ENCODE measurements around the gene AIMP2.
"Not testable (repeated sequence)": the region's sequence is repeated elsewhere in the genome, so short reads cannot be mapped to it uniquely, and the experiment has no call there.

AIMP2 gene

GRCh38 chr7:6007386-6007785 is 1.7 kb upstream of the AIMP2 start:
- H2BK12ac ChIP-seq (ENCODE audit: low read length), result no peak overlapping the region
- peaks cover under 1 to 4% of the 10 kb centered on the region in 2 experiments for H3K36me3 ChIP-seq (ENCODE audit: control insufficient read depth in 1 of 2, insufficient read depth in 2 of 2, low read length in 2 of 2)
- H3K4me3 ChIP-seq (ENCODE audit: low read depth, low read length), result no peak overlapping the region
- H3K9me3 ChIP-seq (ENCODE audit: insufficient read depth, low read depth, low read length), result no peaks in the 10 kb centered on the region
- no peaks in the 10 kb centered on the region for H3K27me3 ChIP-seq (ENCODE audit: insufficient read depth, low read length)
- no peak overlapping the region for H2BK5ac ChIP-seq (ENCODE audit: low read depth, low read length, poor library complexity)
- H3K18ac ChIP-seq (ENCODE audit: low read length), result no peak overlapping the region
- H3K79me2 ChIP-seq (ENCODE audit: control insufficient read depth, insufficient read depth, low read length, poor library complexity), result peaks cover 5% of the 10 kb centered on the region
- H3K4me2 ChIP-seq (ENCODE audit: low read length), result no peak overlapping the region
- H3K14ac ChIP-seq (ENCODE audit: low read length), result no peak overlapping the region
- no peak overlapping the region for H2BK120ac ChIP-seq (ENCODE audit: insufficient read depth, low read length, poor library complexity)
- no peak overlapping the region for H3K9ac ChIP-seq (ENCODE audit: low read length)
- no peak overlapping the region for H2AK5ac ChIP-seq (ENCODE audit: low read length)
- no peak overlapping the region for H3K4ac ChIP-seq (ENCODE audit: low read depth, low read length)
- DNase-seq, result no peak
- H4K12ac ChIP-seq (ENCODE audit: low read depth, low read length), result no peak overlapping the region
- no peak overlapping the region for H4K8ac ChIP-seq (ENCODE audit: low read depth, low read length)
- peaks cover 9% of the 10 kb centered on the region for H3K79me1 ChIP-seq (ENCODE audit: low read length)
- peaks cover 0 to 2% of the 10 kb centered on the region in 2 experiments for H3K4me1 ChIP-seq (ENCODE audit: control insufficient read depth in 1 of 2, insufficient read depth in 2 of 2, low read length in 2 of 2)
- WGBS (ENCODE audit: extremely low coverage, insufficient coverage, insufficient read length), result no CpG with 5 or more reads among the region's 4 CpGs
- H4K91ac ChIP-seq (ENCODE audit: low read depth, low read length), result no peak overlapping the region
- H2AFZ ChIP-seq (ENCODE audit: insufficient read depth, low read length, poor library complexity), result no peak overlapping the region
- no peak overlapping the region for H3K23ac ChIP-seq (ENCODE audit: low read length)
- no peak overlapping the region for H3K27ac ChIP-seq (ENCODE audit: low read depth, low read length)

GRCh38 chr7:6007835-6008590 is 1.1 kb upstream of the AIMP2 start:
- not testable (repeated sequence) for H2AFZ ChIP-seq (ENCODE audit: insufficient read depth, low read length, poor library complexity); H3K79me1 ChIP-seq (ENCODE audit: low read length); H3K9me3 ChIP-seq (ENCODE audit: insufficient read depth, low read depth, low read length); H4K91ac ChIP-seq (ENCODE audit: low read depth, low read length); H2BK120ac ChIP-seq (ENCODE audit: insufficient read depth, low read length, poor library complexity); H3K18ac ChIP-seq (ENCODE audit: low read length); H2AK5ac ChIP-seq (ENCODE audit: low read length); H3K36me3 ChIP-seq (ENCODE audit: control insufficient read depth in 1 of 2, insufficient read depth in 2 of 2, low read length in 2 of 2); H3K27ac ChIP-seq (ENCODE audit: low read depth, low read length); H3K23ac ChIP-seq (ENCODE audit: low read length); H3K79me2 ChIP-seq (ENCODE audit: control insufficient read depth, insufficient read depth, low read length, poor library complexity); H2BK12ac ChIP-seq (ENCODE audit: low read length); H2BK5ac ChIP-seq (ENCODE audit: low read depth, low read length, poor library complexity); H3K27me3 ChIP-seq (ENCODE audit: insufficient read depth, low read length); H3K4me1 ChIP-seq (ENCODE audit: control insufficient read depth in 1 of 2, insufficient read depth in 2 of 2, low read length in 2 of 2); H4K12ac ChIP-seq (ENCODE audit: low read depth, low read length); DNase-seq; H3K9ac ChIP-seq (ENCODE audit: low read length)
- Histone ChIP-seq H3K4me2 (ENCODE audit: low read length) (peak overlapping the region; percentile 74), H4K8ac (ENCODE audit: low read depth, low read length) (peak overlapping the region; percentile 43), H3K4ac (ENCODE audit: low read depth, low read length) (peak overlapping the region; percentile 41), H3K14ac (ENCODE audit: low read length) (peak overlapping the region; percentile 45), H3K4me3 (ENCODE audit: low read depth, low read length) (peak overlapping the region; percentile 32)
- no CpG with 5 or more reads among the region's 27 CpGs for WGBS (ENCODE audit: extremely low coverage, insufficient coverage, insufficient read length)

- H4K91ac ChIP-seq (ENCODE audit: low read depth, low read length); DNase-seq; H3K4me1 ChIP-seq (ENCODE audit: control insufficient read depth in 1 of 2, insufficient read depth in 2 of 2, low read length in 2 of 2); H3K79me2 ChIP-seq (ENCODE audit: control insufficient read depth, insufficient read depth, low read length, poor library complexity); H2BK5ac ChIP-seq (ENCODE audit: low read depth, low read length, poor library complexity); H3K18ac ChIP-seq (ENCODE audit: low read length); H3K9ac ChIP-seq (ENCODE audit: low read length); H3K27me3 ChIP-seq (ENCODE audit: insufficient read depth, low read length); H3K4me3 ChIP-seq (ENCODE audit: low read depth, low read length); H2BK12ac ChIP-seq (ENCODE audit: low read length); H3K14ac ChIP-seq (ENCODE audit: low read length); H2BK120ac ChIP-seq (ENCODE audit: insufficient read depth, low read length, poor library complexity); H3K9me3 ChIP-seq (ENCODE audit: insufficient read depth, low read depth, low read length); H3K36me3 ChIP-seq (ENCODE audit: control insufficient read depth in 1 of 2, insufficient read depth in 2 of 2, low read length in 2 of 2); H3K27ac ChIP-seq (ENCODE audit: low read depth, low read length); H2AFZ ChIP-seq (ENCODE audit: insufficient read depth, low read length, poor library complexity); H3K79me1 ChIP-seq (ENCODE audit: low read length); H3K23ac ChIP-seq (ENCODE audit: low read length); H3K4me2 ChIP-seq (ENCODE audit: low read length); H4K12ac ChIP-seq (ENCODE audit: low read depth, low read length); H2AK5ac ChIP-seq (ENCODE audit: low read length): not testable (repeated sequence)
- H4K8ac ChIP-seq (ENCODE audit: low read depth, low read length), result peak overlapping the region; percentile 23
- H3K4ac ChIP-seq (ENCODE audit: low read depth, low read length), result peak overlapping the region; percentile 21
- no CpG with 5 or more reads among the region's 8 CpGs for WGBS (ENCODE audit: extremely low coverage, insufficient coverage, insufficient read length)
Measured at GRCh38 chr7:6010370-6010769, 1.3 kb downstream of the AIMP2 start.

- Histone ChIP-seq H4K12ac (ENCODE audit: low read depth, low read length) (no peak overlapping the region), H4K91ac (ENCODE audit: low read depth, low read length) (no peak overlapping the region), H2BK120ac (ENCODE audit: insufficient read depth, low read length, poor library complexity) (no peak overlapping the region), H3K36me3 (ENCODE audit: control insufficient read depth in 1 of 2, insufficient read depth in 2 of 2, low read length in 2 of 2) (peaks cover 9 to 16% of the 10 kb centered on the region in 2 experiments), H3K18ac (ENCODE audit: low read length) (no peak overlapping the region), H3K27me3 (ENCODE audit: insufficient read depth, low read length) (no peaks in the 10 kb centered on the region), H4K8ac (ENCODE audit: low read depth, low read length) (no peak overlapping the region), H3K23ac (ENCODE audit: low read length) (no peak overlapping the region), H3K4me1 (ENCODE audit: control insufficient read depth in 1 of 2, insufficient read depth in 2 of 2, low read length in 2 of 2) (peaks cover 2% of the 10 kb centered on the region in 2 experiments), H3K4me3 (ENCODE audit: low read depth, low read length) (no peak overlapping the region), H3K14ac (ENCODE audit: low read length) (no peak overlapping the region), H3K4me2 (ENCODE audit: low read length) (no peak overlapping the region), H3K9me3 (ENCODE audit: insufficient read depth, low read depth, low read length) (no peaks in the 10 kb centered on the region), H2BK5ac (ENCODE audit: low read depth, low read length, poor library complexity) (no peak overlapping the region), H3K9ac (ENCODE audit: low read length) (no peak overlapping the region), H3K27ac (ENCODE audit: low read depth, low read length) (no peak overlapping the region), H2BK12ac (ENCODE audit: low read length) (no peak overlapping the region), H3K4ac (ENCODE audit: low read depth, low read length) (no peak overlapping the region), H3K79me1 (ENCODE audit: low read length) (peaks cover 9% of the 10 kb centered on the region), H2AK5ac (ENCODE audit: low read length) (no peak overlapping the region), H2AFZ (ENCODE audit: insufficient read depth, low read length, poor library complexity) (no peak overlapping the region), H3K79me2 (ENCODE audit: control insufficient read depth, insufficient read depth, low read length, poor library complexity) (peaks cover 5% of the 10 kb centered on the region)
- WGBS (ENCODE audit: extremely low coverage, insufficient coverage, insufficient read length), result no CpG with 5 or more reads among the region's 2 CpGs
- DNase-seq, result no peak
Measured at GRCh38 chr7:6011541-6011940, 2.5 kb downstream of the AIMP2 start.
